Measurements from ENCODE around the gene VTN.

The VTN gene

GRCh38 chr17:28346746-28347246 is 23.3 kb downstream of the VTN start:
- H3K36me3 ChIP-seq = peaks cover 85% of the 10 kb centered on the region
- DNase-seq = peak; percentile 37
- H3K27ac ChIP-seq = no peak overlapping the region

GRCh38 chr17:28346199-28346580 is 23.9 kb downstream of the VTN start:
- no peaks in the 10 kb centered on the region for H3K27me3 ChIP-seq (ENCODE audit: insufficient read depth, low read depth, severe bottlenecking)
- no peak for DNase-seq
- no peak overlapping the region for H3K4me3 ChIP-seq (ENCODE audit: low read depth, low read length)
- H3K9me3 ChIP-seq (ENCODE audit: severe bottlenecking) = no peaks in the 10 kb centered on the region
- peaks cover 85% of the 10 kb centered on the region for H3K36me3 ChIP-seq
- TF ChIP-seq CTCF (IDR thresholded peaks at IDR 0.05; ENCODE audit: low read depth, low read length) = no peak
- no peak overlapping the region for H3K27ac ChIP-seq

More at GRCh38 chr17:28346746-28347246, 23.3 kb downstream of the VTN start:
- H3K9me3 ChIP-seq (ENCODE audit: severe bottlenecking) = no peaks in the 10 kb centered on the region
- H3K4me3 ChIP-seq (ENCODE audit: low read depth, low read length) = no peak overlapping the region
- no peaks in the 10 kb centered on the region for H3K27me3 ChIP-seq (ENCODE audit: insufficient read depth, low read depth, severe bottlenecking)
- peak; percentile 29; the same call in 1 of the 2 replicates for TF ChIP-seq CTCF (IDR thresholded peaks at IDR 0.05; ENCODE audit: low read depth, low read length)

DNA sequence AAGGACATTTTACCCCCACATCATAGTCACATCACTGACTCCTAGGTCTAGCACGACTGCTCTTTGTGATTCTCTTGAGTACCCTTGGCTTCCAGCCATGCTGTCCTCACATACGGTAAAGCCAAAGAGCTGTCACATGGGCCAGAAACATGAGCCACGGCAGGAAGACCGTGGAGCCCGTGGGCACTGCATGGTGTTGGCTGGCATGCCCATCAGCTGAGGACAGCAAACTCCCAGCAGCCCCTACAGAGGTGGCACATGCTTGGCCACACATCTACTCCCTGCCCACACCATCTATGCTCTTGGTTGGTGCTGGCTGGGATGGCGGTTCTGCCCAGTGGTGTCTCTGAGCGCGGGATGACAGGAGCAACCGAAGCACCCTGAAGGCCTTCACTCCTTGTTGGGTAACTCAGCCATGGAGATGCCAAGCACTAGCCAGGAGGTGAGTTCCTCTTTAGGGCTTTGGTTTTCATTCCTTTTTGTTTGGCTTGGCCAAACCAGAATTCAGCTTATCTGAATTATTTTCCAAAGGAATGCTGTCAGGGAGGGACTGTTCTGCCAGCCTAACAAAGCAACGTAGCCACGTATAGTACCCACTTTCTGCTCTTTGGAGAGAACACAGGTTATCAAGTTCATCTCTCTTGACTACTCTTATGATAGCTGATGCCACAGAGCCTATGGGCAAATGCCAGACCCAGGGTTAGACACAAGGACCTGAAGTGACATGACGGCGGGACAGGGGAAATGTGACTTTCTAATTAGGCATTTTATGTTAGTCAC is 24.5 kb downstream of the VTN start:
- no peak for DNase-seq
- H3K27ac ChIP-seq = no peak overlapping the region
- H3K36me3 ChIP-seq = peaks cover 85% of the 10 kb centered on the region

GRCh38 chr17:28344435-28344901 is 25.6 kb downstream of the VTN start:
- DNase-seq = no peak
- Histone ChIP-seq H3K4me3 (ENCODE audit: low read depth, low read length) (no peak overlapping the region), H3K27me3 (ENCODE audit: insufficient read depth, low read depth, severe bottlenecking) (no peaks in the 10 kb centered on the region), H3K27ac (no peak overlapping the region), H3K36me3 (peaks cover 74% of the 10 kb centered on the region), H3K9me3 (ENCODE audit: severe bottlenecking) (no peaks in the 10 kb centered on the region)
- TF ChIP-seq CTCF (IDR thresholded peaks at IDR 0.05; ENCODE audit: low read depth, low read length) = no peak

More for the DNA sequence above, 24.5 kb downstream of the VTN start:
- Histone ChIP-seq H3K27me3 (ENCODE audit: insufficient read depth, low read depth, severe bottlenecking) (no peaks in the 10 kb centered on the region), H3K9me3 (ENCODE audit: severe bottlenecking) (no peaks in the 10 kb centered on the region), H3K4me3 (ENCODE audit: low read depth, low read length) (no peak overlapping the region)
- TF ChIP-seq CTCF (IDR thresholded peaks at IDR 0.05; ENCODE audit: low read depth, low read length) = no peak

DNA sequence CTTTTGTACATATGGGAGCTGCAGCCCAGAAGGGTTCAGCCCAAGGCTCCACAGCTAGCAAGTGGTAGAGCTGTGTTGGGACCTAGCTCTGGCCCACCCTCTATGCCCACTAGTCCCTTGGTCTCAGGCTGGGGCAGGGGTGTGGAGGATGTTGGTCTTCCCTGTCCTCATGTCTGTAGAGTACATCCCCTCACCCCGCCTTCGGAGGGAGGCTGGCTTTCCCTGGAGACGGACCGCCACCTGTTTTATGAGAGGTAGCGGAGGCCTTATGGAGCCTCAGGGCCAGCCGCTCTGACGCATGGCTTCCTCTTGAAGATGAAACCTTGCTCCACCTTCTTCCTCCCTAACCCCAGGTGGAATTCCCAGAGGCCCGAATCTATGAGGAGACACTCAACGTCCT is 26.1 kb downstream of the VTN start:
- Histone ChIP-seq H3K4me3 (ENCODE audit: low read depth, low read length) (no peak overlapping the region), H3K9me3 (ENCODE audit: severe bottlenecking) (no peaks in the 10 kb centered on the region), H3K27me3 (ENCODE audit: insufficient read depth, low read depth, severe bottlenecking) (no peaks in the 10 kb centered on the region), H3K36me3 (peaks cover 73% of the 10 kb centered on the region), H3K27ac (no peak overlapping the region)
- no peak for DNase-seq
- no peak for TF ChIP-seq CTCF (IDR thresholded peaks at IDR 0.05; ENCODE audit: low read depth, low read length)
